Measurements from ENCODE around the gene KATNBL1.

The KATNBL1 gene

GRCh38 chr15:34114739-34115138, 95.2 kb downstream of the KATNBL1 start:
- DNase-seq: no peak
- Mint-ChIP-seq H3K27ac (no peak overlapping the region), H3K27me3 (peaks cover 40% of the 10 kb centered on the region), H3K4me3 (no peak overlapping the region), H3K4me1 (ENCODE audit: low read depth) (no peaks in the 10 kb centered on the region), H3K9me3 (no peaks in the 10 kb centered on the region), H3K36me3 (ENCODE audit: low read depth) (no peaks in the 10 kb centered on the region)

- peaks cover 37% of the 10 kb centered on the region for H3K27me3 Mint-ChIP-seq
- no peak overlapping the region for H3K4me3 Mint-ChIP-seq
- H3K9me3 Mint-ChIP-seq: no peaks in the 10 kb centered on the region
- H3K4me1 Mint-ChIP-seq (ENCODE audit: low read depth): no peaks in the 10 kb centered on the region
- DNase-seq: no peak
- no peak overlapping the region for H3K27ac Mint-ChIP-seq
- no peaks in the 10 kb centered on the region for H3K36me3 Mint-ChIP-seq (ENCODE audit: low read depth)
Observed at GRCh38 chr15:34114215-34114614, 95.7 kb downstream of the KATNBL1 start.

- Mint-ChIP-seq H3K36me3 (ENCODE audit: low read depth) (no peaks in the 10 kb centered on the region), H3K4me1 (ENCODE audit: low read depth) (no peaks in the 10 kb centered on the region), H3K27me3 (peaks cover 18% of the 10 kb centered on the region), H3K9me3 (no peaks in the 10 kb centered on the region), H3K27ac (no peak overlapping the region), H3K4me3 (no peak overlapping the region)
- no peak for DNase-seq
Observed at GRCh38 chr15:34111488-34111887, 98.4 kb downstream of the KATNBL1 start.

- Mint-ChIP-seq H3K9me3 (peaks cover 1% of the 10 kb centered on the region), H3K4me1 (ENCODE audit: low read depth) (no peaks in the 10 kb centered on the region), H3K27ac (no peak overlapping the region), H3K4me3 (no peak overlapping the region), H3K36me3 (ENCODE audit: low read depth) (peaks cover 6% of the 10 kb centered on the region), H3K27me3 (peaks cover 12% of the 10 kb centered on the region)
- DNase-seq: no peak
Observed at GRCh38 chr15:34109797-34110663, 99.9 kb downstream of the KATNBL1 start.

- Mint-ChIP-seq H3K36me3 (ENCODE audit: low read depth) (peaks cover 31% of the 10 kb centered on the region), H3K27me3 (no peaks in the 10 kb centered on the region), H3K4me3 (no peak overlapping the region), H3K4me1 (ENCODE audit: low read depth) (peaks cover 12% of the 10 kb centered on the region), H3K9me3 (peaks cover 20% of the 10 kb centered on the region), H3K27ac (no peak overlapping the region)
- no peak for DNase-seq
Observed at GRCh38 chr15:34107315-34107714, 102.6 kb downstream of the KATNBL1 start.

- Mint-ChIP-seq H3K36me3 (ENCODE audit: low read depth) (peaks cover 39% of the 10 kb centered on the region), H3K27ac (no peak overlapping the region), H3K4me3 (no peak overlapping the region), H3K27me3 (no peaks in the 10 kb centered on the region), H3K4me1 (ENCODE audit: low read depth) (peaks cover 16% of the 10 kb centered on the region), H3K9me3 (peaks cover 20% of the 10 kb centered on the region)
- no peak for DNase-seq
Observed at GRCh38 chr15:34106423-34106822, 103.5 kb downstream of the KATNBL1 start.

- Mint-ChIP-seq H3K36me3 (ENCODE audit: low read depth) (peaks cover 56% of the 10 kb centered on the region), H3K27ac (peak overlapping the region; percentile 99), H3K4me1 (ENCODE audit: low read depth) (peaks cover 41% of the 10 kb centered on the region), H3K4me3 (peak overlapping the region; percentile 100), H3K27me3 (no peaks in the 10 kb centered on the region), H3K9me3 (peaks cover 20% of the 10 kb centered on the region)
- no peak for DNase-seq
Observed at GRCh38 chr15:34102175-34102925, 107.5 kb downstream of the KATNBL1 start.

GRCh38 chr15:34101366-34102174, 108.3 kb downstream of the KATNBL1 start, which contains the start of the genes EMC7 and PGBD4:
TSS of gene EMC7 (minus strand) at chr15:34101862. CDS start at chr15:34101839, 23 bp downstream.
TSS of gene PGBD4 (plus strand) at chr15:34102083. CDS start at chr15:34102532, 449 bp downstream.
- DNase-seq: peak; percentile 99
- H3K9me3 Mint-ChIP-seq: peaks cover 20% of the 10 kb centered on the region
- peak within 1 kb of the TSS; percentile 100 for H3K4me3 Mint-ChIP-seq
- H3K27ac Mint-ChIP-seq: peak within 1 kb of the TSS; percentile 99
- H3K36me3 Mint-ChIP-seq (ENCODE audit: low read depth): peaks cover 56% of the 10 kb centered on the region
- H3K27me3 Mint-ChIP-seq: no peaks in the 10 kb centered on the region
- H3K4me1 Mint-ChIP-seq (ENCODE audit: low read depth): peaks cover 43% of the 10 kb centered on the region

DNA sequence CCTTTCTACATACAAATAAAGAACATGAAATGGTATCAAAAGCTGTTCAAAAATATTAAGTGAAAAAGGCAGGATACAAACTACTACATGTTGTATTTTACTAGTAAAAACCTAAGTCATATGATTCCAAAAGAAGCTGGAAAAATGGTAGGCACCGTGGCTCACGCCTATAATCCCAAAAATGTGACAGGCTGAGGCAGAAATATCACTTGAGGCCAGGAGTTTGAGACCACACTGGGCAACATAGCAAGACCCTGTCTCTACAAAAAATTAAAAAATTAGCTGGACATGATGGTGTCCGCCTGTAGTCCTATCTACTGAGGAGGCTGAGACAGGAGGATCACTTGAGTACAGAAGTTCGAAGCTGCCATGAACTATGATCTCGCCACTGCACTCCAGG, 110.0 kb downstream of the KATNBL1 start:
- Mint-ChIP-seq H3K4me3 (peak overlapping the region; percentile 100), H3K27ac (peak overlapping the region; percentile 40), H3K9me3 (peaks cover 18% of the 10 kb centered on the region), H3K36me3 (ENCODE audit: low read depth) (peaks cover 59% of the 10 kb centered on the region), H3K27me3 (no peaks in the 10 kb centered on the region), H3K4me1 (ENCODE audit: low read depth) (peaks cover 45% of the 10 kb centered on the region)
- DNase-seq: no peak
